ENCODE data around the gene ALK. TPM values are rescaled to one million over a fixed set of nuclear protein-coding genes. Genes with fewer than 3 reads are reported as not detected.

ALK gene
- total RNA-seq, 3 donors from 2014 or later: not detected

- DNase-seq (no peak), ATAC-seq (no peak)
- Mint-ChIP-seq H3K36me3 (ENCODE audit: insufficient read depth) (no peaks in the 10 kb centered on the region), H3K27me3 (ENCODE audit: low read depth) (peaks cover 11% of the 10 kb centered on the region), H3K4me1 (ENCODE audit: low read depth) (no peaks in the 10 kb centered on the region), H3K9me3 (no peaks in the 10 kb centered on the region), H3K4me3 (no peak overlapping the region)
Measured at GRCh38 chr2:29447513-29447912, 473.9 kb downstream of the ALK start.

DNA sequence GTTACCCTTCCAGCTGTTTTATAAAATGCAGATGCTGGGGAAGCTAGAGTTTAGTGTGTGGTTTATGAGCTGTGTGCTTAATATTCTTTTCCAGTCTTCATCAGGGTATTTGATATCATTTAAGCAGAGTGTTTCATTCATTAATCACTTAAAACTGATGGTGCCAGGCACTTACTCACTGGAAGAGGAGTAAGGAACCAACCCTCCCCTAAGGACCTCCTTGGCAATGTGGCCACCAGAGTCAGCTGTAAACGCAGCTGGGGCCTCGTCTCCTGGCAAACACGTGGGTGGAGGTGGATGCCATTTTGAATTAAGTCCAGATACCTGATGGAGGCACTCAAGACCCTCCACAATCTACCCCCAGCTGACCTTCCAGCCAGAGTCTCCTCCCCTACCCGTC is 474.5 kb downstream of the ALK start:
- no peaks in the 10 kb centered on the region for H3K36me3 Mint-ChIP-seq (ENCODE audit: insufficient read depth)
- ATAC-seq: no peak
- H3K27me3 Mint-ChIP-seq (ENCODE audit: low read depth): peaks cover 11% of the 10 kb centered on the region
- no peaks in the 10 kb centered on the region for H3K4me1 Mint-ChIP-seq (ENCODE audit: low read depth)
- no peak overlapping the region for H3K4me3 Mint-ChIP-seq
- DNase-seq: no peak
- H3K9me3 Mint-ChIP-seq: no peaks in the 10 kb centered on the region

DNA sequence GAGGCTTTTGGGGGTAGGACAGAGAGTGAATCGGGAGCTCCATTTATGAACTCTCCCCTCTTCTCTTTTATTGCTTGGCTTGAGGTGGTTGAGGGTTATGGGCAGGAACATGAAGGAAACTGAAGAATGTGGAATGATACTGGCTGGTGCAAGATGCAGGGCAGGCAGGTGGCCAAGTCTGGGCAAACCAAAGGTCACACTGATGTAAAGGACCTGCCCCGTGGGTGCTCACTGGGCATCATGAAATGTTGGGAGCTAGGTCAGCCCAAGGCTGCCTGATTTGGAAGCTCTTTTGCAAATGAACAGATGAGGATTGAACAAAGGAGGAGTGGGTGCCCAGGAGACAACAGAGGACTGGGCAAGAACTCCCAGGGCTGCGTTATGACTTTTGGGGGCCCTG is 477.2 kb downstream of the ALK start:
- Mint-ChIP-seq H3K36me3 (ENCODE audit: insufficient read depth) (no peaks in the 10 kb centered on the region), H3K4me1 (ENCODE audit: low read depth) (no peaks in the 10 kb centered on the region), H3K27me3 (ENCODE audit: low read depth) (peaks cover 11% of the 10 kb centered on the region), H3K9me3 (no peaks in the 10 kb centered on the region), H3K4me3 (no peak overlapping the region)
- DNase-seq (no peak), ATAC-seq (no peak)

GRCh38 chr2:29443627-29444026 is 477.8 kb downstream of the ALK start:
- ATAC-seq (no peak), DNase-seq (no peak)
- no peaks in the 10 kb centered on the region for H3K9me3 Mint-ChIP-seq
- H3K4me3 Mint-ChIP-seq: no peak overlapping the region
- H3K27me3 Mint-ChIP-seq (ENCODE audit: low read depth): peaks cover 11% of the 10 kb centered on the region
- H3K36me3 Mint-ChIP-seq (ENCODE audit: insufficient read depth): no peaks in the 10 kb centered on the region
- no peaks in the 10 kb centered on the region for H3K4me1 Mint-ChIP-seq (ENCODE audit: low read depth)

GRCh38 chr2:29443151-29443550 is 478.2 kb downstream of the ALK start:
- Mint-ChIP-seq H3K27me3 (ENCODE audit: low read depth) (peaks cover 11% of the 10 kb centered on the region), H3K4me1 (ENCODE audit: low read depth) (no peaks in the 10 kb centered on the region), H3K4me3 (no peak overlapping the region), H3K9me3 (no peaks in the 10 kb centered on the region), H3K36me3 (ENCODE audit: insufficient read depth) (no peaks in the 10 kb centered on the region)
- DNase-seq: no peak
- ATAC-seq: no peak

DNA sequence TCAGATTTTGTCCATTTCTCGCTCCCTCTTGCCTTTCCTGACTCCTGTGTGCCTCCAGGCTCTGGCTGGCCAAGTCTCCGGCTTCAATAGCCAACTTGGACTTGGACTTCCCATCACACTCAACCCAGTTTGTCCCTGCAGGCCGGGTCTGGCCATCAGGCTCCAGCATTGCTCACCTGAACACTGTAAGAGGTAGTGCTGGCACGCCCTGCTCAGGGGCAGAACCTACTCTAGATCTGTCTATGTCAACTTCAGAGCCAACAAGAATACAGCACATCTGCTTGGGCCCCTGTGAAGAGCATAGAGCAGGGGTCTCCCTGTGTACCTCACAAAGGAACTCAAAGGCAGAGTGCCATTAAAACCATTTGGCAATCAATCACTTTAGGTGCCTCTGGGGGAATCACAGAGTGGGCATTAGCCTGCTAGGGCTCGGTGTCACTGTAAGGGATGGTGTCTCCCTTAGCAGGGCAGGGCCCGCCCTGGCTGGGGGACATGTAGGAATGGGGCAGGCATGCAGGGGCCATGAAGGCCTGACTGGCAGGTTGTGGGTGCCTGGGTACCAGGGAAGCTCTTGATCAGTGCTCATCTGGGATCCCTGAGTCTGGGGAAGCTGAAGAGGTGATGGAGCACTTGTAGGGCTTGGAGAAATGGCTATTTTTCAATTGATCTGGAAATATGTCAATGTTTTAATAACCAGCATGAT is 480.3 kb downstream of the ALK start:
- no peaks in the 10 kb centered on the region for H3K9me3 Mint-ChIP-seq
- DNase-seq (no peak), ATAC-seq (no peak)
- H3K36me3 Mint-ChIP-seq (ENCODE audit: insufficient read depth): no peaks in the 10 kb centered on the region
- peaks cover 11% of the 10 kb centered on the region for H3K27me3 Mint-ChIP-seq (ENCODE audit: low read depth)
- H3K4me1 Mint-ChIP-seq (ENCODE audit: low read depth): no peaks in the 10 kb centered on the region
- H3K4me3 Mint-ChIP-seq: no peak overlapping the region

DNA sequence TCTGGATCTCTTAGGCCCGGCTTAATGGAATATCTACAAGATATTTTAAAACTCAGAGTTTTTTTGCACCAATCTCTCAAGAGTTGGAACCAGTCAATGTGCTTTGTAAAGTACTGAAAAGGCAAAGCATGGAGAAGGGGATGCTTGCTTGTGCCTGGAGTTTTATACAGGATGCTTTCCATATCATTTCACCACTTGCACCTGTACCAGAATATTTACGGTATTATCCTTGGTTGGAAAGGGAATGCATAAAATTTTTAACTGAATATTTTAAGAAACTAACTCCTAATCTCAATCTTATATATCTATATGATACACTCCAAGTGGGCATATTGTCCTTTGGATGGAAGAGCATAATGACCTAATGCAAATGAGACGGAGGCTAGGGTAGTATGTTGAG is 487.5 kb downstream of the ALK start:
- no peak for ATAC-seq
- no peaks in the 10 kb centered on the region for H3K9me3 Mint-ChIP-seq
- no peaks in the 10 kb centered on the region for H3K36me3 Mint-ChIP-seq (ENCODE audit: insufficient read depth)

DNA sequence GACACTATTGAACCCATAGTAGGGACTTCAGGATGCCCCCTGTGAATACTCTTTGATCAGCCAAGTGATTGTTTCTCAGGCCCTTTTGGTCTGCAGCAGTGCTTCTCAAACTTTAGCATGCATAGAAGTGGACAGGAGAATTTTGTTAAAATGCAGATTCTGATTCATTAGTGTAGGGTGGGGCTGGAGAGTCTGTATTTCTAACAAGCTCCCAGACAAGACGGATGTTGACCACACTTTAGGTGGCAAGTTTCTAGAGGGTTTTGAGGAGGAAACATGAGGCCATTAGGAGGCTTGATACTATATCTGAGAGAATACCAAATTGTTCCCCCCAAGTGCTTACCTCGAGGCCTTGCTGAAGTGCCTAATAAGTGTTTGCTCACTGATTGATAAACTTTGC is 488.3 kb downstream of the ALK start:
- Mint-ChIP-seq H3K36me3 (ENCODE audit: insufficient read depth) (no peaks in the 10 kb centered on the region), H3K4me1 (ENCODE audit: low read depth) (no peaks in the 10 kb centered on the region), H3K4me3 (no peak overlapping the region), H3K9me3 (no peaks in the 10 kb centered on the region), H3K27me3 (ENCODE audit: low read depth) (no peaks in the 10 kb centered on the region)
- DNase-seq (no peak), ATAC-seq (no peak)

More for the DNA sequence above, 487.5 kb downstream of the ALK start:
- no peak overlapping the region for H3K4me3 Mint-ChIP-seq
- no peaks in the 10 kb centered on the region for H3K27me3 Mint-ChIP-seq (ENCODE audit: low read depth)
- H3K4me1 Mint-ChIP-seq (ENCODE audit: low read depth): no peaks in the 10 kb centered on the region
- no peak for DNase-seq

DNA sequence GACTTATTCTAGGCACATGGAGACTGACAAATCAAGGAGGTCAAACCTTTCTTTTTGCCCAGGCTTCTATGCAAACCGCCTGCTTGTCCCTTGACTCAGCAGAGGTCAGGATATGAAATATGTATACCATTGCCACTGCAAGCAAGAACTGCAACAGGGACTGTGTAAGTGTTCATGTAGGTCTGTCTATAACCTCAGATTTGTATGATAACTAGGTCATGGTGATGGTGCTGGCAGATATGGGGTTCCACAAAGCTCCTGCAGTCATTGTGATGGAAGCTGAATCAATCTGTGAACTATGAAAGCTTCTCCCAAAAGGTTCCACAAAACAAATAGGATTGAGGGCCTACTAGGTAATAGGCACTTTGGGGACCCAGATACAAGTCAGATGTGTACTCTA is 489.9 kb downstream of the ALK start:
- H3K4me1 Mint-ChIP-seq (ENCODE audit: low read depth): no peaks in the 10 kb centered on the region
- H3K36me3 Mint-ChIP-seq (ENCODE audit: insufficient read depth): no peaks in the 10 kb centered on the region
- H3K27me3 Mint-ChIP-seq (ENCODE audit: low read depth): no peaks in the 10 kb centered on the region
- no peak for DNase-seq
- ATAC-seq: no peak
- H3K9me3 Mint-ChIP-seq: no peaks in the 10 kb centered on the region
- no peak overlapping the region for H3K4me3 Mint-ChIP-seq

- ATAC-seq: no peak
- Mint-ChIP-seq H3K4me3 (no peak overlapping the region), H3K9me3 (no peaks in the 10 kb centered on the region), H3K4me1 (ENCODE audit: low read depth) (no peaks in the 10 kb centered on the region), H3K36me3 (ENCODE audit: insufficient read depth) (no peaks in the 10 kb centered on the region), H3K27me3 (ENCODE audit: low read depth) (no peaks in the 10 kb centered on the region)
- DNase-seq: no peak
Measured at GRCh38 chr2:29430382-29431112, 490.8 kb downstream of the ALK start.

DNA sequence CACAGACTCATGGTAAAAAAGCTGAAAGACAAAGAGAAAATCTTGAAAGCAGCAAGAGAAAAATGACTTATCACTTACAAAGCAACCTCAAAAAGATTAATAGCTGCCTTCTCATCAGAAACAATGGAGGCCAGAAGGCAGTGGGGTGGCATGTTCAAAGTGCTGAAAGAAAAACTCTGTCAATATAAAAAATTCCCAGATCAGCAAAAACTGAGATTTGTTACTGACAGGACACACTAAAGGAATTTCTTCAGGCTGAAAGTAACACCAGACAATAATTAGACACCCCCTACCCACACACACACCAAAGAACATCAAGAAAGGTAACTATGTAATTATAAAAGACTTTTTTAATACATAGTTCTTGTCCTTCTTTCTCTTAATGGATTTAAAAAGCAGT is 495.0 kb downstream of the ALK start:
- no peak for DNase-seq
- Mint-ChIP-seq H3K9me3 (no peaks in the 10 kb centered on the region), H3K27me3 (ENCODE audit: low read depth) (peaks cover 15% of the 10 kb centered on the region), H3K4me3 (no peak overlapping the region), H3K36me3 (ENCODE audit: insufficient read depth) (no peaks in the 10 kb centered on the region), H3K4me1 (ENCODE audit: low read depth) (no peaks in the 10 kb centered on the region)
- ATAC-seq: no peak

- Mint-ChIP-seq H3K36me3 (ENCODE audit: insufficient read depth) (no peaks in the 10 kb centered on the region), H3K27me3 (ENCODE audit: low read depth) (peaks cover 15% of the 10 kb centered on the region), H3K4me1 (ENCODE audit: low read depth) (no peaks in the 10 kb centered on the region), H3K4me3 (no peak overlapping the region), H3K9me3 (no peaks in the 10 kb centered on the region)
- DNase-seq: no peak
- no peak for ATAC-seq
Measured at GRCh38 chr2:29425866-29426265, 495.5 kb downstream of the ALK start.

DNA sequence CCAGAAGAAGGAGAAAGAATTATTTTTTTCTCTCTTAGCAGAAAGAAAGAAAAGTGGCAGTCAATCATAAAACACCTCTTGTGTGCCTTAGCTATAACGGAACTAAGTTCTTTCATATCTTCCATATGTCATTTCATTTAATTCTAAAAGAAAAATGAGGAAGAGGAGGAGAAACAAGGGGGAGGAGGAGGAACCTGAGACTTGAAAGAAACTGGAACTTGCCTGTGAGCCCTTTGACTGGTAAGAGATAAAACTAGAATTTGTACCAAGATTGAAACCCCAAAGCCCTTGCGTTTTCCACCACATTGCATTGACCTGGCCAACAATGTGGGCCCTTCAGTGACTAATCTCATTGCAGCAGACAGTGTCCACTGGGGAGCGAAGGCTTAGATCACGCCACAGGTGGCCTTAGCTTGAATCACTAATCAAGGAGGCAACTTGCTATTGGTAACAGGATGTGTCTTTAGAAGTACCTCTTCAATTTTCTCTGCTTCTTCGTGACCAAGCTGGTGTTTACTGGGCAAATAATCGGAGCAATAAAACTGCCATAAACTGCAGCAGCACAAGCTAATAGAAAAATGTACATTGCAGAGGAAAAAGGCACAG is 498.2 kb downstream of the ALK start:
- Mint-ChIP-seq H3K9me3 (no peaks in the 10 kb centered on the region), H3K36me3 (ENCODE audit: insufficient read depth) (no peaks in the 10 kb centered on the region), H3K27me3 (ENCODE audit: low read depth) (peaks cover 22% of the 10 kb centered on the region), H3K4me1 (ENCODE audit: low read depth) (no peaks in the 10 kb centered on the region), H3K4me3 (no peak overlapping the region)
- DNase-seq (no peak), ATAC-seq (no peak)

DNA sequence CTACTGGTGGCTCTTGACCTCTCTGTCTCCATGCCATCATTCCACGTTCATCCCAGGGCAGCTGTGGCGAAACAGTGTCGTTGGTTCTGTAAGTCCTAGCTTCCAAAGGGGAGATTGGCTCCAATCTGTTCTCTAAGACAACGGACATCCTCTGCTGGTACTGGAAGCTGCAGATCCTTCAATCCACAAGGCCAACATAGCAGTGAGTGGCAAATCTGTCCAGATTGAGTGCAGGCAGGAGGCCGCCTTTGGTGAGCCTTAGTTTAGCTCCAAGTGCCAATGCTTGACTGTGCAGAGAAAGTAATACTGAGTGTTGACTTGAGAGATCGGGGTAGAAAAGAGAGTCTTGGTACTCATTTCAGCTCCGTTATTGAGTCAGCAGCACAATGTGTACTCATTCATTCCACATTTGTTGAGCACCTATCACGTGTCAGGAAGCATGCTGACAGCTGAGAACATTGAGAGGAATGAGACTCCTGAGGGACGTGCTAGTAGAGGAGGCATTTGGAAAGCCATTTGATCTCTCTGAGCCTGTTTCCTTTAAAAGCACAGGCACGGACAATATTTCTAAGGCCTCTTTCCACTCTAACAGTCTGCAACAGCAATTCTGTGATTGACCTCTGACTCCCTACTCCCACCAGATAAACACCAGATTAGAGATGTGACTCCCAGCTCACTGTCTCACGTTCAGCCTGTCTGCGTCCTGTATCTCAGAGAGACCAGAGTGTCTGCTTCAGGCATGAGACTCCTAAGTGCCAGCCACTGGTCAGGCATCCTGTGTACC is 500.2 kb downstream of the ALK start:
- Mint-ChIP-seq H3K27me3 (ENCODE audit: low read depth) (peaks cover 26% of the 10 kb centered on the region), H3K9me3 (no peaks in the 10 kb centered on the region), H3K36me3 (ENCODE audit: insufficient read depth) (no peaks in the 10 kb centered on the region), H3K4me1 (ENCODE audit: low read depth) (no peaks in the 10 kb centered on the region), H3K4me3 (no peak overlapping the region)
- no peak for DNase-seq
- ATAC-seq: no peak
